Tibial nerve (tissue), 4 donors: ENCODE measurements around the gene FCHSD2.

Experiments used
- CTCF ChIP-seq, 5 experiments: fragments of 200-600 bp in 3 of 5; fragments of 450-650 bp in 2 of 5; sonication (generic) in 3 of 5; IDR thresholded peaks; one replicate each; pipeline ENCODE4 v1.5.1; 2016 to 2019; ENCODE audit warnings: antibody characterized with exemption in 5 of 5, mild to moderate bottlenecking in 3 of 5, moderate library complexity in 2 of 5
- EP300 ChIP-seq, 2 donors: sonication (generic); formaldehyde crosslinking; IDR thresholded peaks; one replicate each; pipeline ENCODE4 v1.6.1; 2017; ENCODE audit warnings: antibody characterized with exemption in 2 of 2, mild to moderate bottlenecking in 1 of 2
- POLR2A ChIP-seq, 2 donors: fragments of 450-650 bp; IDR thresholded peaks; one replicate each; pipeline ENCODE4 v1.6.1; 2017; ENCODE audit warnings: antibody characterized with exemption in 2 of 2, mild to moderate bottlenecking in 2 of 2, moderate library complexity in 2 of 2

DNA sequence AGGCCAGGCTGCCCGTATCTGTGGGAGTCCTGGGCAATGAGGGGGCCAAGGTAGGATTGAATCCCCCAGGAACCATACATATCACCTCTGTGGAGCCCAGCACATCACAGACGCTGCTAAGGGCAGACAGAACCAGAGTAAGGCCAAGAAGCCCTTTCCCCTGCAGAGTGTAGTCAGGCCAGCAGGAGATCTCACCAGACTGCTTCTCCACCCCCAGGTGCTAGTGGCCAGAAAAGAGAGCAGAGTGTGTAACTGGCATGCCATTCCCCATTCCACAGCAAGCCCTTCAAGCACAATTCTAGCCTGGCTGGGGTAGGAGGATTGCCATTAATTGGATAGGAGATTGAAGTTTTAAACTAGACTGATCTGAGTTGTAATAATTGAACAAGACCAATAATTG, 28.0 kb upstream of the FCHSD2 start:
- TF ChIP-seq POLR2A (IDR thresholded peaks at IDR 0.05) (no peak), CTCF (IDR thresholded peaks at IDR 0.05) (no peak), EP300 (IDR thresholded peaks at IDR 0.05) (no peak)
